ENCODE results near the gene SHPK. TPM values are rescaled to one million over a fixed set of nuclear protein-coding genes. Genes with fewer than 3 reads are reported as not detected.

Gene SHPK
- total RNA-seq, 1 experiment from 2014 or later: 21.4 TPM

- DNase-seq: no peak
- H3K79me2 ChIP-seq (ENCODE audit: low read depth): no peaks in the 10 kb centered on the region
- no peaks in the 10 kb centered on the region for H3K36me3 ChIP-seq (ENCODE audit: low read depth)
- H3K27me3 ChIP-seq (ENCODE audit: insufficient read depth, low read depth): no peaks in the 10 kb centered on the region
- H3K4me1 ChIP-seq (replicated peaks; ENCODE audit: insufficient read depth): no peaks in the 10 kb centered on the region
- no peaks in the 10 kb centered on the region; the same call in none of the 2 replicates for H4K20me1 ChIP-seq (ENCODE audit: insufficient read depth)
- intact Hi-C loops (cut with micrococcal nuclease; ENCODE audit: unreplicated experiment): loop anchor here (5.0 kb wide), 3 partner anchors 43 to 148 kb away; partner anchors contain the start of gene HASPIN
- no peak overlapping the region for H3K27ac ChIP-seq
- no peak overlapping the region for H3K4me3 ChIP-seq
- H3K4me2 ChIP-seq: no peak overlapping the region
- TF ChIP-seq EZH2 (IDR thresholded peaks at IDR 0.05; ENCODE audit: low read depth) (no peak), CTCF (conservative IDR thresholded peaks at IDR 0.05) (no peak)
- POLR2A ChIA-PET (ENCODE audit: unreplicated experiment): no interaction called here
- CTCF ChIA-PET: no interaction called here
- no peaks in the 10 kb centered on the region for H3K9me3 ChIP-seq (ENCODE audit: insufficient read depth, low read depth)
- H3K9me2 ChIP-seq (ENCODE audit: insufficient read depth): no peaks in the 10 kb centered on the region
- BruUV-seq (replicated peaks): no TSS peak
- H2AFZ ChIP-seq: no peak overlapping the region
- peaks cover 6% of the 10 kb centered on the region; the same call in 1 of the 2 replicates for H3F3A ChIP-seq (ENCODE audit: insufficient read depth, low read depth)
Measured at GRCh38 chr17:3679531-3680126, 43.6 kb upstream of the SHPK start.

GRCh38 chr17:3678821-3679530 is 42.9 kb upstream of the SHPK start:
- POLR2A ChIA-PET (ENCODE audit: unreplicated experiment): no interaction called here

More at GRCh38 chr17:3678821-3679530, 42.9 kb upstream of the SHPK start:
- intact Hi-C loops (cut with micrococcal nuclease; ENCODE audit: unreplicated experiment): no loop called here
- no peak overlapping the region for H3K4me3 ChIP-seq
- CTCF ChIA-PET: no interaction called here
- H3K9me2 ChIP-seq (ENCODE audit: insufficient read depth): no peaks in the 10 kb centered on the region
- no peak overlapping the region for H3K4me2 ChIP-seq
- no peak for DNase-seq
- no peaks in the 10 kb centered on the region for H3K36me3 ChIP-seq (ENCODE audit: low read depth)
- peaks cover 11% of the 10 kb centered on the region; the same call in 1 of the 2 replicates for H3F3A ChIP-seq (ENCODE audit: insufficient read depth, low read depth)
- H3K4me1 ChIP-seq (replicated peaks; ENCODE audit: insufficient read depth): no peaks in the 10 kb centered on the region
- H3K27me3 ChIP-seq (ENCODE audit: insufficient read depth, low read depth): no peaks in the 10 kb centered on the region
- no peak overlapping the region for H2AFZ ChIP-seq
- no TSS peak for BruUV-seq (replicated peaks)
- H3K79me2 ChIP-seq (ENCODE audit: low read depth): no peaks in the 10 kb centered on the region
- TF ChIP-seq EZH2 (IDR thresholded peaks at IDR 0.05; ENCODE audit: low read depth) (no peak), CTCF (conservative IDR thresholded peaks at IDR 0.05) (no peak)
- H4K20me1 ChIP-seq (ENCODE audit: insufficient read depth): no peaks in the 10 kb centered on the region; the same call in none of the 2 replicates
- H3K27ac ChIP-seq: no peak overlapping the region
- H3K9me3 ChIP-seq (ENCODE audit: insufficient read depth, low read depth): no peaks in the 10 kb centered on the region

Data from PC-9 (cell line).